H1 (cell line): ENCODE results near the gene SEMA4D. TPM values are rescaled to one million over a fixed set of nuclear protein-coding genes. Genes with fewer than 3 reads are reported as not detected.

ENCODE experiments used
- CBX5 ChIP-seq: fragments of 300-800, 300-1000 bp; sonication (generic); IDR thresholded peaks from 2 replicates; pipeline ENCODE4 v1.7.1; 2016; ENCODE audit warnings: antibody characterized with exemption, low read length, low read depth
- CBX8 ChIP-seq: fragments of 300-800, 300-1000 bp; sonication (generic); IDR thresholded peaks from 2 replicates; pipeline ENCODE4 v1.7.1; 2016; ENCODE audit warnings: low read depth, low read length, borderline replicate concordance
- EP300 ChIP-seq, 2 experiments: IDR thresholded peaks; 1 replicate in 1 of 2; 2 replicates in 1 of 2; pipeline ENCODE4 v1.6.1; 2011 to 2012; ENCODE audit warnings: low read depth in 2 of 2, low read length in 2 of 2, mild to moderate bottlenecking in 2 of 2, borderline replicate concordance in 1 of 2, inconsistent platforms in 1 of 2, moderate library complexity in 1 of 2
- FOSL1 ChIP-seq: IDR thresholded peaks from 2 replicates; pipeline ENCODE4 v1.6.1; 2011; ENCODE audit warnings: mild to moderate bottlenecking, low read depth, low read length, moderate library complexity; ENCODE audit not compliant: insufficient read depth
- GABPA ChIP-seq: IDR thresholded peaks from 2 replicates; pipeline ENCODE4 v1.6.1; 2011; ENCODE audit warnings: mild to moderate bottlenecking, low read length, moderate library complexity, borderline replicate concordance; ENCODE audit not compliant: insufficient read depth
- KDM1A ChIP-seq: fragments of 200-600, 300-600 bp; sonication (generic); IDR thresholded peaks from 2 replicates; pipeline ENCODE4 v1.7.1; 2016; ENCODE audit warnings: mild to moderate bottlenecking, low read length, borderline replicate concordance
- MAFK ChIP-seq: IDR thresholded peaks from 2 replicates; pipeline ENCODE4 v1.6.1; 2012; ENCODE audit warnings: low read depth, mild to moderate bottlenecking, improper control_type of control experiment, low read length
- POLR2A ChIP-seq, 2 experiments: IDR thresholded peaks; 1 replicate in 1 of 2; 2 replicates in 1 of 2; pipeline ENCODE4 v1.6.1; 2011; ENCODE audit warnings: low read depth in 2 of 2, low read length in 2 of 2, mild to moderate bottlenecking in 2 of 2; ENCODE audit errors: control extremely low read depth in 1 of 2
- RBBP5 ChIP-seq: IDR thresholded peaks from 2 replicates; pipeline ENCODE4 v1.7.1; 2012; ENCODE audit warnings: low read depth, mild to moderate bottlenecking, inconsistent platforms, low read length, moderate library complexity, borderline replicate concordance
- SIX5 ChIP-seq: IDR thresholded peaks from 2 replicates; pipeline ENCODE4 v1.6.1; 2011; ENCODE audit warnings: mild to moderate bottlenecking, low read depth, low read length
- SP1 ChIP-seq: IDR thresholded peaks from 2 replicates; pipeline ENCODE4 v1.6.1; 2011; ENCODE audit warnings: low read depth, low read length
- SP2 ChIP-seq: IDR thresholded peaks from 2 replicates; pipeline ENCODE4 v1.6.1; 2012; ENCODE audit warnings: mild to moderate bottlenecking, low read length, inconsistent platforms
- SP4 ChIP-seq: IDR thresholded peaks from 2 replicates; pipeline ENCODE4 v1.6.1; 2012; ENCODE audit warnings: low read length, inconsistent platforms
- SRF ChIP-seq: IDR thresholded peaks from 2 replicates; pipeline ENCODE4 v1.6.1; 2011; ENCODE audit warnings: mild to moderate bottlenecking, low read depth, low read length, moderate library complexity
- TAF1 ChIP-seq: IDR thresholded peaks from 2 replicates; pipeline ENCODE4 v1.6.1; 2011; ENCODE audit warnings: mild to moderate bottlenecking, low read depth, low read length
- ZNF274 ChIP-seq: IDR thresholded peaks from 2 replicates; pipeline ENCODE4 v1.7.0; 2012; ENCODE audit warnings: low read length, borderline replicate concordance; ENCODE audit errors: extremely low read depth
- polyA plus RNA-seq, 7 experiments: library from polyadenylated mRNA; depleted of rRNA in 3 of 7; stranded (reverse) in 5 of 7; unstranded in 2 of 7; fragments of >200 nt in 5 of 7; fragments of 200-250 nt in 2 of 7; gene quantifications; 1 replicate in 5 of 7; 2 replicates in 1 of 7; 4 replicates in 1 of 7; pipeline versions ENCODE4 v1.2.1 to v1.2.3, GENCODE V29; 2011 to 2013; ENCODE audit warnings: missing spikeins in 2 of 7, mixed read lengths in 2 of 7
- total RNA-seq: library from RNA; stranded (reverse); fragmentation: NEBNext Ultra II Directional; extraction: Animal tissue kit (Norgen Biotek cat#: 25700); gene quantifications from 2 replicates; pipeline ENCODE4 v1.2.1, GENCODE V29; 2021
- TF ChIP-seq, protein P1 (sequence below): IDR thresholded peaks from 2 replicates; pipeline ENCODE4 v1.6.1; 2011; ENCODE audit warnings: low read depth, mild to moderate bottlenecking, low read length; ENCODE audit not compliant: insufficient read depth
- TF ChIP-seq, protein P2 (sequence below): IDR thresholded peaks from 2 replicates; pipeline ENCODE4 v1.6.1; 2011; ENCODE audit warnings: low read length, improper control_type of control experiment
- TF ChIP-seq, protein P3 (sequence below): IDR thresholded peaks from 2 replicates; pipeline ENCODE4 v1.6.1; 2012; ENCODE audit warnings: low read length, inconsistent platforms

The SEMA4D gene
- total and polyA plus RNA-seq, 2 of the 8 experiments (the other 6 are each of a cell fraction or from before 2014, with no cell fraction given) = 21.0 to 70.4 TPM

DNA sequence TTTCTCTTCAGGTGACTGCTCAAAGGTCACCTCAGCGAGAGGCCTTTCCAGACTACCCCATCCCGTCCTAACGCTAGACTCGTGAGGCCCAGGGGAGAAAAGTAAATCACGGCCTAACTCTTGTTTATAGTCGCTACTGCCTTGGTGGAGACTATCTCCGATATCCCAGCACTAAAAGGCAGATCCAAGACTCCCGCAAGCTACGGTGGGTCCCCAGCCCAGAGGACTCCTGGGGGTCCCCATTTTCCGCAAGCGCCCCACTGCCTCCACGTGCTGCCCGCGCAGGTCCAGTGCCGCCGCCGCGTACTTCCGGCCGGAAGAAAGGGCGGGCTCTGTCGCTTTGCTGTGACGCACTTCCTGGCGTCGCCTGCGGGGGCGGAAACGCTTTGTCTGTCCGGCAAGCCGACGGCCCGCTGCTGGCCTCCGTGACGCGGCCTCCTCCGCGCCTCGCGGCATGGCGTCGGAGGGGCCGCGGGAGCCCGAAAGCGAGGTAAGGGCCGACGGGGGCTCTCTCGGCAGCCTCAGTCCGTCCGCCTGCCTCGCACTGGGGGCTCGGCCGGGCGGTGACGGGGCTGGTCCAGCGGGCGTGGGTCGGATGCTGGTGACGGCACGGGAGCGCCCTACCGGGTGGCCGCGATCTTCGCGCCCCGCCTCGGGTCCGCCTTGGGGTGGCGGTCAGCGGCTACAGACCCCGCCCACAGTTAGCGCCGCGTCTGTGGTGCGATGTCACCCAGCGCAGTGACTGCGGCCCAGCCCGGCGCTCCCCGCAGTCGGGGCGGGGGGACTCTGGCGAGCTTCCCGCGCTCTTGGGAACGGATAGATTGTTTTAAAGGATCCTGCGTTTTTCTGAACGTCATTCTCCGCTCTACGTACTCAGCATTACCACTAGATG, 179.5 kb downstream of the SEMA4D start, which contains the start of gene SECISBP2 (continued):
- TF ChIP-seq KDM1A (no peak), POLR2A (IDR thresholded peaks at IDR 0.05; ENCODE audit: control extremely low read depth in 1 of 2, low read depth in 2 of 2, low read length in 2 of 2) (peak; percentile 93 to 96), SP2 (peak; percentile 14; the same call in 1 of the 2 replicates), TAF1 (peak; percentile 90), FOSL1 (no peak), MAFK (no peak), GABPA (peak; percentile 96), SIX5 (no peak), CBX5 (no peak), SP4 (0 out of 2 replicates have a peak, but pooled peaks have one; percentile 24), EP300 (IDR thresholded peaks at IDR 0.05; ENCODE audit: borderline replicate concordance in 1 of 2, low read depth in 2 of 2, low read length in 2 of 2) (peak in 1 of 2 experiments; percentile 9; a peak in 1 of 3 replicates), SP1 (no peak), CBX8 (no peak), SRF (peak; percentile 74), RBBP5 (peak; percentile 95), ZNF274 (no peak)
- TF ChIP-seq, protein P1, sequence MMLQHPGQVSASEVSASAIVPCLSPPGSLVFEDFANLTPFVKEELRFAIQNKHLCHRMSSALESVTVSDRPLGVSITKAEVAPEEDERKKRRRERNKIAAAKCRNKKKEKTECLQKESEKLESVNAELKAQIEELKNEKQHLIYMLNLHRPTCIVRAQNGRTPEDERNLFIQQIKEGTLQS = peak; percentile 89
- TF ChIP-seq, protein P2, sequence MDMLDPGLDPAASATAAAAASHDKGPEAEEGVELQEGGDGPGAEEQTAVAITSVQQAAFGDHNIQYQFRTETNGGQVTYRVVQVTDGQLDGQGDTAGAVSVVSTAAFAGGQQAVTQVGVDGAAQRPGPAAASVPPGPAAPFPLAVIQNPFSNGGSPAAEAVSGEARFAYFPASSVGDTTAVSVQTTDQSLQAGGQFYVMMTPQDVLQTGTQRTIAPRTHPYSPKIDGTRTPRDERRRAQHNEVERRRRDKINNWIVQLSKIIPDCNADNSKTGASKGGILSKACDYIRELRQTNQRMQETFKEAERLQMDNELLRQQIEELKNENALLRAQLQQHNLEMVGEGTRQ = peak; percentile 65
- TF ChIP-seq, protein P3, sequence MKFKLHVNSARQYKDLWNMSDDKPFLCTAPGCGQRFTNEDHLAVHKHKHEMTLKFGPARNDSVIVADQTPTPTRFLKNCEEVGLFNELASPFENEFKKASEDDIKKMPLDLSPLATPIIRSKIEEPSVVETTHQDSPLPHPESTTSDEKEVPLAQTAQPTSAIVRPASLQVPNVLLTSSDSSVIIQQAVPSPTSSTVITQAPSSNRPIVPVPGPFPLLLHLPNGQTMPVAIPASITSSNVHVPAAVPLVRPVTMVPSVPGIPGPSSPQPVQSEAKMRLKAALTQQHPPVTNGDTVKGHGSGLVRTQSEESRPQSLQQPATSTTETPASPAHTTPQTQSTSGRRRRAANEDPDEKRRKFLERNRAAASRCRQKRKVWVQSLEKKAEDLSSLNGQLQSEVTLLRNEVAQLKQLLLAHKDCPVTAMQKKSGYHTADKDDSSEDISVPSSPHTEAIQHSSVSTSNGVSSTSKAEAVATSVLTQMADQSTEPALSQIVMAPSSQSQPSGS = no peak; the same call in 1 of the 2 replicates
